ENCODE data around the gene AGAP2.
"Not testable (repeated sequence)": the region's sequence is repeated elsewhere in the genome, so short reads cannot be mapped to it uniquely, and the experiment has no call there.

Gene AGAP2

DNA sequence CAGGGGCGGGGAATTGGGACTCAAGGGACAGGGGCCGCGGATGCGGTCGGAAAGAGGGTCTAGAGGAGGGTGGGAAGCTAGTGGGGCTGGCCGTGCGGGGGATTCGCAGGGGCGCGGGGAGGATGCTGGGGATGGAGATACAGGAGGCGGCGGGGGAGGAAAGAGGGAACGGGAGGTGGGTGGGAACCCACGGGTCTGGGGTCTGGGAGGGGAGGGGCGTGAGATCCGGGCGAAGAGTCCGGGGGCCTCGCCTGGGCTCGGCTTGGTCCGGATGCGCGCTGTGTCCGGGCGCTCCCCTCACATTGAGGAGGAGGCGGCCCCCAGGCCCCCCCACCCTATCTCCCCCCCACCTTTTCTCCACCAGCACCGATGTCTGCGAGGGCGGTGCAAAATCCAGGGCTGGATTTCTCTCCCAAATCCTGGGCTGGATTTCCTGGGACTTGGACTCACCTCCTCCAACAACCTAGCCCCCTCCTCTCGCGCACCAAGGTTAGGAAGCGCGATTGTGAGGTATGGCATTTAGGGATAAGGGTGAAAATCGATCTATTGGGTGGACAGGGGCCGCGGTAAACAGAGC lies at the start of gene AGAP2:
Gene AGAP2 (minus strand): TSS at position 82 of the 577 bp plus-strand sequence. CDS start 496 bp downstream, outside the sequence.
- no peak for DNase-seq

- no peak for DNase-seq
Observed at GRCh38 chr12:57783861-57784260, 45.3 kb upstream of the AGAP2 start.

DNA sequence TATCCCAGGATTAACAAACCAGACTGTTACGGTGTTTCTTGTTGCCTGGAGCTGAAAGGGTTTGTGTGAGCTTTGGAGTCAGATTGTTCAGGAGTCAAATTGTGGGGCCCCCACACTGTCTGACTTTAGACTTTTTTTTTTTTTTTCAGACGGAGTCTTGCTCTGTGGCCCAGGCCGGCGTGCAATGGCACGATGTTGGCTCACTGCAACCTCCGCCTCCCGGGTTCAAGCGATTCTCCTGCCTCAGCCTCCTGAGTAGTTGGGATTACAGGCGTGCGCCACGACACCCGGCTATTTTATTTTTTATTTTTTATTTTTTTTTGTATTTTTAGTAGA lies 44.9 kb upstream of the AGAP2 start:
- DNase-seq, result no peak

DNA sequence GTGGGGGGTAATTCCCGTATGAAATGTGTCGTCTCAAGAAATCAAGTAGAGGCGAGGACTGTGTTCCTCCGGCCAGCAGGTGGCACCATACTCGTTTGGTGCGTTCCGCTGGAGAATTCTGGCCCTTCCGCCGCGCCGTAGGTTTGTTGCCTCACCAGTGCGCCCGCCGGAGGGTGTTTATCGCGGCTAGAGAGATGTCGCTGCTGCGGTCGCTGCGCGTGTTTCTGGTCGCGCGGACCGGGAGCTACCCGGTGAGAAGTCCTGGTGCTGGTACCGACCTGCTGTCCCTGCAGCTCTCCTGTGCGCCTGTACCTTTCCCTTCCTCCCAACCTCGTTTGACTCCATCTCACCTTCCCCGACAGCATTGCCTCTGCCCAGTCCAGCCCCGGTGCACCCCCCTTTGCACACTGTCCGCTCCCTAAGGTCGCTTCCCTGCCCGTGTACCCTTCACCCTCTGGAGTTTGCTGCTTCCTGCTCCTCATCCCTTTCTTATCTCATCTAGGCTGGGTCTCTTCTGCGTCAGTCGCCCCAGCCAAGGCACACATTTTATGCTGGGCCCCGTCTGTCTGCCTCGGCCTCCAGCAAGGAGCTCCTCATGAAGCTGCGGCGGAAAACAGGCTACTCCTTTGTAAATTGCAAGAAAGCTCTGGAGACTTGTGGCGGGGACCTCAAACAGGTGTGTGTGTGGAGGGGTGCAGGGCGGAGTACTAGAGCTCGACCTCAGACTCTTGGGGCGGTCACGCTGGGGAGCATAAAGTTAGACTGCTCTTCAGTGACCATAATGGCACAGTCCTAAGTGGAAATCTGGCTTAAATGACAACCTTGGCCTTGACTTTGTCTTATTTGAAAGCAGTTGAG lies 44.3 kb upstream of the AGAP2 start, which contains the start of gene TSFM:
Gene TSFM (plus strand): TSS at position 180 of the 858 bp plus-strand sequence. CDS start 15 bp downstream, at position 195.
- peak; percentile 95 for DNase-seq

GRCh38 chr12:57782243-57782607 lies 43.7 kb upstream of the AGAP2 start:
- no peak for DNase-seq

GRCh38 chr12:57781801-57782200 lies 43.3 kb upstream of the AGAP2 start:
- DNase-seq, result no peak

DNA sequence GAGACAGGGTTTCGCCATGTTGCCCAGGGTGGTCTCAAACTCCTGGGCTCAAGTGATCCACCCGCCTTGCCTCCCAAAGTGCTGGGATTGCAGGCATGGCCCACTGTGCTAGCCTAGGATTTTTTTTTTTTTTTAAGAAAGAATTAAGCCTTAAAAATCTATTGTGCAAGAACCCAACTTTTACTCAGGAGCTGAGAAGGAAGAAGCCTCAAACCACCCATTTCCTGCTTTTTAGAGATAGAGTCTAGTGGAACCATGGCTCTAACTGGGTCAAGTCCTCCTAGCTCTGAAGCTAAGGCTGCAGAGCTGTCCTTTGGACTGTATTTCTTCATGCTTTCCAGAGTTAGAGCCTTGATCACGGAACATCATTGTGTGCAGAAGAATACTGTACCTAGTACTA lies 42.7 kb upstream of the AGAP2 start:
- no peak for DNase-seq

GRCh38 chr12:57780284-57780897 lies 41.8 kb upstream of the AGAP2 start:
- no peak for DNase-seq

GRCh38 chr12:57779736-57780135 lies 41.2 kb upstream of the AGAP2 start:
- DNase-seq, result no peak

DNA sequence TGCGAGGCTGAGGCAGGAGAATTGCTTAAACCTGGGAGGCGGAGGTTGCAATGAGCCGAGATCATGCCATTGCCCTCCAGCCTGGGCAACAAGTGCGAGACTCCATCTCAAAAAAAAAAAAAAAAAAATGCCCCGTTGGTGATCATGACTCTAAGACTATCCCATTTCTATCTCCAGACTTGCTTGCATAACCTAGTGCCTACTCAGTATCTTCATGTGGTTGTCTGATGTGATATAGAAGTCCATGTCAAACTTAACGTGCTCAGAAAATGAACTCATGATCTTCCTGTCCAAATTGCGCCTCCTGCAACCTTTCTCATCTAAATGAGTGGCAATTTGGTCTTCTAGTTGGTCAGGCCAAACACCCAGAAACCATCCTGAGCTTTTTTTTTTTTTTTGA lies 39.4 kb upstream of the AGAP2 start:
- no peak for DNase-seq

GRCh38 chr12:57777367-57777766 lies 38.8 kb upstream of the AGAP2 start:
- no peak for DNase-seq

GRCh38 chr12:57776247-57776587 lies 37.7 kb upstream of the AGAP2 start:
- no peak for DNase-seq

DNA sequence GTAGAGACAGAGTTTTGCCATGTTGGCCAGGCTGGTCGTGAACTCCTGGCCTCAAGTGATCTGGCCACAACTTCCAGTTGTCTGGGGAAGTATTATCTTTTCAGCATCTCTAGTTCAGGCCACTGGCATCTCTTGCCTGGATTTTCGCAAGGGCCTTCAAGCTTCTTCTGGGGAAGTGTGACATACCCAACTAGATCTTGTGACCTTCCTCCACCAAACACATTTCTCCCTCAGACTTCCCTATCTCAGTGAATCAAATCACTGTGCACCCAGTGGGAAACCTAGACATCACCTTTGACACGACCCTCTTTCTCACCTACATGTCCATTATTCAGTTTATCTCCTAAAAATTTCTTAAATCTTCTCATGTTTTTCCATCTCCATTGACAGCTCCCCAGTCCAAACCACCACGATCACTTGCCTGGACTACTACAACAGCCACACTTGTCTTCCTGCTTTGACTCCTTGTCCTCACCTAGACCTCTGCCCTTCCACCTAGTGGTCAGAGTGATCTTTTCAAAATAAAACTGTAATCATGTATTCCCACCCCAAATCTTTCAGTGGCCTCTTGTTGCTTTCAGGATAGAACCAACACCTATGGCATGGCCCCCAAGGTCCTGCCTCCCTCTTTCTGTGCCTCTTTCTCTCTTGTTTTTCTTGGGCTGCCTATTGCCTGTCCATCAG lies 37.2 kb upstream of the AGAP2 start:
- DNase-seq, result no peak

- no peak for DNase-seq
Observed at GRCh38 chr12:57775044-57775443, 36.5 kb upstream of the AGAP2 start.

GRCh38 chr12:57774634-57775033 lies 36.1 kb upstream of the AGAP2 start:
- DNase-seq, result not testable (repeated sequence)

DNA sequence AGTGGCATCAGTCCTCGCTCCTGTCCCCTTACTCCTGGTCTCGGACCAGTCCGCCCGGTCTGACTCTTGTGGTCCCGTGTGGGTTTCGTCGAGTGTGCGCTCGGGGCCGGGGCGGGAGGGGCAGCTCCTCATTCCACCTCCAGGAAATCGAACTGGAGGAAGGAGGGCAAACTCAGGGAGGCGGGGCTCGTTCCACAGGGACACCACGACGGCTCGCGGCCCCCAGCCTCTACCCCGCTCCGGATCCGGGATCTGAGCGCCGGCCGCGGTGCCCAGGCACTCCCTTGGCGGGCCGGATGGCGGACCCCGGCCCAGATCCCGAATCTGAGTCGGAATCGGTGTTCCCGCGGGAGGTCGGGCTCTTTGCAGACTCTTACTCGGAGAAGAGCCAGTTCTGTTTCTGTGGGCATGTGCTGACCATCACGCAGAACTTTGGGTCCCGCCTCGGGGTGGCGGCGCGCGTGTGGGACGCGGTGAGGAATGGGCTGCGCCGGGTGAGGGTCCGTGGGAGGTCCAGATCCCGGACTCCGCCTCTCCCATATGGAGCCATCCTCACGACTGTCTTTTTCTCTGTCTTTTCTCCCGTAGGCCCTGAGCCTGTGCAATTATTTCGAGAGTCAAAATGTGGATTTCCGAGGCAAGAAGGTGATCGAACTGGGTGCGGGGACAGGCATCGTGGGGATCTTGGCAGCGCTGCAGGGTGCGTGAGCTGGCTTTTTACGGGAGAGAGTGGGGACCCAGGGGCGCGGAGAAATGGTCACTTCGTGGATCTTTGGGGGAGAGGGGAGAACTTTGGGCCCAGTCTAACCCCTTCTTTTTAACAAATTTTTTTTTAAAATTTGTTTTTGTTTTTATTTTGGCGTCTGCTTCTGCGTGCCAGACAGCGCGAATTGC lies 34.1 kb upstream of the AGAP2 start, which contains the start of gene EEF1AKMT3:
Gene EEF1AKMT3 (plus strand): TSS at position 186 of the 894 bp plus-strand sequence. CDS start 111 bp downstream, at position 297.
- DNase-seq, result peak; percentile 49

DNA sequence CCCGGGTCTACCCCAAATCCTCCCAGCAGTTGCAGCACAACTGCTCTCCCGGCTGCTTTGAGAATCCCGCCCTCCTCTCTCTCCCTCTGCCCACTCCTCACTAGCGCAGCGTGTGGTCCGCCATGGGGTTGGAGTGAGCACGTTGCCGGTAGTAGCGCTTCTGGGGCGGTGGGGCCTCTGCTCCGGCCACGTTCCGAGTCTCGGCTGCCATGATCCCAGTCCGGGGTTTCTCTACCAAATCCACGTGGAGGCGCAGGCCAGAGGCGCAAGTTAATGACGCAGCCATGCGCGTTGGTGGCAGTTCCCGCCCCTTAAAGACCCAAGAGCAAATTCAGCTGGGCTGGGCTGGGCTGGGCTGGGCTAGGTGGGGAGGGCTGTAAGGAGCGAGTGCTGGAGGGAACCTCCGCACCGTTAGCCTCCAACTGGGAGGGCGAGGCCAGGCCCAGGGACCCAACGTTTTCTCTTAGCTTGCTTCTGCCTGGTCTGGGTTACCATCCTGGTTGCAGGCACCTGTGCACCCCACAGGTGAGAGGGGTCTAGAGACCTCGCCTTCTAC lies 33.4 kb upstream of the AGAP2 start, which contains the start of gene METTL1:
Gene METTL1 (minus strand): TSS at position 233 of the 556 bp plus-strand sequence. CDS start 22 bp downstream, at position 211.
- DNase-seq, result peak; percentile 97

GRCh38 chr12:57771236-57771872 lies 32.8 kb upstream of the AGAP2 start:
- DNase-seq, result peak; percentile 94

DNA sequence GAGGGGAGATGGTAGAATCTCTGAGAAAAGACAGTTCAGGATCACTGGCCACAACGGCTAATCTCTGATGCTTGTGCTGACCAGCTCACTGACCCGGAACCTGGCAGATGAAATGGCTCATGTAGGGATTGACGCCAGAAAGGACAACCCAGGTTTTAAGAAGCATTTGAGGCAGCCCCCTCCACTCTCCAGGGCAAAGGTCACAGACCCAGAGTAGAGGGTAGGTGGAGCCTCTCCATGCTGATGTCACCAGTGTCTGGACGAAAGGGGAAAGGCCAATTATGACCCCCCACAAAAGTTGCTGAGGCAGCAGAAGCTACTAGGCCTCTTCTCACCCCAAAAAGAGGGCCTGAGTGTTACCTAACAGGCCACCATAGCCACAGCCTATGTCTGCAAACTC lies 32.2 kb upstream of the AGAP2 start:
- no peak for DNase-seq

DNA sequence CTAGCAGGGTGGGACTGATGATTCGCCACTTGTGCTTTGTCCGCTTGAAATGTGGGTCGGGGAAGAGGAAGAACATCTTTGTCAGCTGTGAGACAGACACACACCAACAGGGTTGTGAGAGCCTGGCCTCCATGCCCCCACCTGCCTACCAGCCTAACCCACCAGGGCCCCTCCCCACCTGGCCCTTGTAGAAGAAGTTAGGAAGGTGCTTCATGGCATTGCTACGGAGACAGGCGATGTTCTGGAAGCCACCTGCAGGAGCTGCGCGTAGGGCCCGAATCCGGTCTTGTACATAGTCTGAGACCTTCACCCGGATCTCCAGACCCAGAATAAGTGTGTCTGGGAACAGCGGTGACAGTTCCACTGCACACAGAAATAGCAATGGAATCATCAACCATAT lies 31.1 kb upstream of the AGAP2 start:
- no peak for DNase-seq

- no peak for DNase-seq
Observed at GRCh38 chr12:57767876-57768275, 29.3 kb upstream of the AGAP2 start.
